ENCODE results near the gene GIMAP1.

Gene GIMAP1

DNA sequence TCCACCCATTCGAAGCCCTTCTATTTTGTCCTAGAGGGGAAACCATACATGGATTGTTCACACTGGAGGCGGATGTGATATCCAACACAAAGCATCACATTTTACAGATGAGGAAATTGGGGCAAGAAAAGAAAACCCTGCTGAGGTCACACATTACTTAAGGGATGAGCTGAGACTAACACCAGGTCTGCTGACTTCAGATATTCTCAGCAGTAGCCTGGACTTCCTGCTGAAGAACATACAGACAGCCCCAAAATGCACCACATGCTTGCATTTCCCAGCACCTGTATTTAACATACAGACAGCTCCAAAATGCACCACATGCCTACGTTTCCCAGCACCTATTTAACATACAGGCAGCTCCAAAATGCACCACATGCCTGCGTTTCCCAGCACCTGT, 32.0 kb downstream of the GIMAP1 start:
- no peak for DNase-seq (ENCODE audit: low spot score)

DNA sequence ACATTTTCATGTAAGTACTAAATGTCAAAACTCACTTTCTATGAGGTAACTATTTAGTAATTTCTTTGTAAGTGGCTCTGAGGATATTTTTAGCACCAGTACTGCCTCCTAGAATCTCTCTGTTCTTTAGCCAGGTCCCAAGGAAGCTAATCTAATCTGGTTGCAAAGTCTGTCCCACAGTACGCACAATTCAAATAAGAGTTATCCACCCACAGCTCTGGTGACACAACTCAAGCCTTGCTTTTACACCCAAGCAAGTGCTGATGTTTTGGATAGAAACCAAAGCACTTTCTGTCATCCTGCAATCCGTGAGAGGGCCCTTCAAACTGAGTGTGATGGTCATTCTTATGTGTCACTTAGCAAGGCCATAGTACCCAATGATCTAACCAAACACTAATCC, 35.3 kb downstream of the GIMAP1 start:
- DNase-seq (ENCODE audit: low spot score): no peak

DNA sequence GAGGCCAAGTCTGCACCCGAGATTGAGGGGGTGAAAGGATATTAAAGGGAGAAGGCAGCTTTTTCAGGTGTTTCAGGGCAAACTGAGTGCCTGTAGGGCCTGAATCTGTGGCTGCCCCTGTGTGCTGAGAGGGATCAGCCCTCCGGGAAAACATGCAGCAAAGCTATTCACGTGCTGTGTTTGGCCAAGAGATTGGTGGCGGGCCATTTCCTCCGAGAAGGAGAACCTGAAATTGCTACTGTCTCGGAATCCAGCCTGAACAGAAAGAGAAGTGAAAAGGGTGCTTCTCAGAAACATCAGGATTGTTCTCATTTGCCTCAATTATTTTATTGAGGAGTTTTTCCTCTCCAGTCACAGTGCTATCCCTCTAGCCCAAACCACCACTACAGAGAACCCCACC, 36.8 kb downstream of the GIMAP1 start:
- DNase-seq (ENCODE audit: low spot score): no peak

DNA sequence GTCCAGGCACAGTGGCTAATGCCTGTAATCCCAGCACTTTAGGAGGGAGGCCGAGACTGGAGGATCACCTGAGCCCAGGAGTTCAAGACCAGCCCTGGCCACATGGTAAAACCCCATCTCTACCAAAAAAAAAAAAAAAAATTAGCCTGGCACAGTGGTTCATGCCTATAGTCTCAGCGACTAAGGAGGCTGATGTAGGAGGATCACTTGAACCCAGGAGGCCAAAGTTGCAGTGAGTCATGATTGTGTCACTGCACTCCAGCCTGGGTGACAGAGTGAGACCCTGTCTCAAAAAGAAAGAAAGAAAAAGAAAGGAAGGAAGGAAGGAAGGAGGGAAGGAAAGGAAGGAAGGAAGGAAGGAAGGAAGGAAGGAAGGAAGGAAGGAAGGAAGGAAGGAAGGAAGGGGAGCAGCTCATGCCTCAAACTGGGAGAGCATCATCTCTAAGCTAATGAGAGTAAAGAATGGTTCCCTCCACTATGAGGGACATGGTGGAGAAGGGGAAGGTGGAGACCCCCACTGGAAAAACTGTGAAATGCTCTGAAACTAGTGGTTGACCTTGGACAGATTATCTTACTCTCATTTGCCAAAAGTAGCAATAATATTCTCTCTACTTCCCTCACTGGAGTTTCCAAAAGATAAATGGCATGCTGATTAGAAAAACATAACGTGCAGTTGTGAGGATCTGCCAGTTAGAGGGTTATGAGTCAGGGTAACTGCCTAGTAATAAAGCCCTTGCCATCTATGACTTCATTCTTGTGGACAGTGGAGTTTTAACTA, 37.6 kb downstream of the GIMAP1 start:
- DNase-seq (ENCODE audit: low spot score): no peak

DNA sequence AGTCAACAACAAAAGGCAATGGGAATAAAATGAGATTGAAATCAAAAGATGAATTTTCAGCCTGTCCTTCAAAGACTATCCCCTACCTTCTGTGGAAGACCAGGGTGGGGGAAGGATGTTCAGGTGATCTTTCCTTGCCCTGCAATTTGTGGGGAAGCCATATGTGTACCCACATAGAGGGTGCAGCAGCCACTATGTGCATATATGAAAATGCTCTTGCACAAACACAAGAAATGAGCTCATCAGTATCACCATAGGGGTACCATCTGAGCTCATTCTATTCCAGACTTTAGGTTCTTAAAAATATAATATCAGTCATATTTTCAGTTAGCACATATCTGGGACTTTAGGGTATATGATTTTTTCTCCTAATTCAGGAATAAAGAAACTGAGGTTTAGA, 38.5 kb downstream of the GIMAP1 start:
- no peak for DNase-seq (ENCODE audit: low spot score)

DNA sequence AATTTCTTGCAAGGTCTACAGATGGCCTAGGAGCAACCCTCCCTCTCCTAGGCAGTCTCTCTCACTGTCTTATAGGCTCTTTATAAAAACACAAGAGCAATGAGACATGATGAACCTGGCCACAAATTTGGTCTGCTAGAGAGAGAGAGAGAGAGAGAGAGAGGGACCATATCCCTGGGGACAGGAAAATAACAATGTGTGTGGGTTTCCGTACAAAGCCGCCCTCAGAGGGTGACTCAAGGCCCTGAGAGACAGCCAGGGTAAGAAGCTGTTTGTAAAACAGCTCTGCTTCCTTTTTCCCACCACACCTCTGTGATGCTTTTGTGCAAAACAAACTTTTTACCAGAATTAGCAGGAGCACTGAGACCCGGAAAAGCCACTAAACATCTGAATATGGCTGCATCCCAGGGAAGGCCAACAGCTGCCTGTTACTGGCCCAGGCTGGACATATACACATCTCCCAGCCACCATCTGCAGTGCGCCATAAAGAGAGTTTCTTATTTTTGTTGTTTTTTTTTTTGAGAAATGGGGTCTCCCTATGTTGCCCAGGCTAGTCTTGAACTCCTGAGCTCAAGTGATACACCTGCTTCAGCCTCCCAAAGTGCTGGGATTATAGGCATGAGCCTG, 39.2 kb downstream of the GIMAP1 start:
- DNase-seq (ENCODE audit: low spot score): no peak

DNA sequence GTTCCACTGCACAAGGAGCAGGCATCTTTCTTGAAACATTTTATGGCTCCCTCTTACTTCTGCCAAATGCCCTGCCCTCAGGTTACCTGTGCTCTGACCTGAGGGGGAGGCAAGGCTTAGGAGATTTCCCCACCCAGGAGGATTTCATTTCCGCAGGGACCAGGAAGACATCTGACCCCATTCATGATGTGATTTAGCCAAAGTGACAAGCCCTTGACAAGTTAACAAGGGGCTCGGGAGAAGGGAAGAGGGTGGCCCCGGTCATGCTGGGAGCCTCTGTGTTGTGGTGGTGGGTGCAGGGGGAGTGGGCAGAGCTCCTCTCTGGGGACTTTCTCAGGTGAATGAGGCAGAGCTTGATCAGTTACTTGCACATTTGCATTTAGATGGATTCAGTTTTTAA, 39.8 kb downstream of the GIMAP1 start:
- no peak for DNase-seq (ENCODE audit: low spot score)

DNA sequence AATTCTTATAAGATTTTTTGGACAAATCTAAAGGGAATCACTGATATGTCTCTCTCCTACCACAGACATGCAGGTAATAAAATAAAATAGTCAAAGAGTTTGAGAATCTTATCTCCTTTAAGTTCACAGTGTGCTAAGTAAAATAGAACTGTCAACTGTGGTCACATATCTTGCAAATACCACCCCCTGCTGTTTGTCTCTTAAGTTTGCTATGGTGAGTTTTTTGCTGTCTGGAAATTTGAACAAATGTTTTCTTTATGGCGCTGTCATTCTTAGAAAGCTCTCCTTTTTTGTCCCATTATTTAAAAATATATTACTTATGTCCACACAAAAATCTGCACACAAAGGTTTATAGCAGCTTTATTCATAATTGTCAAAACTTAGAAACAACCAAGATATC, 40.4 kb downstream of the GIMAP1 start:
- no peak for DNase-seq (ENCODE audit: low spot score)

DNA sequence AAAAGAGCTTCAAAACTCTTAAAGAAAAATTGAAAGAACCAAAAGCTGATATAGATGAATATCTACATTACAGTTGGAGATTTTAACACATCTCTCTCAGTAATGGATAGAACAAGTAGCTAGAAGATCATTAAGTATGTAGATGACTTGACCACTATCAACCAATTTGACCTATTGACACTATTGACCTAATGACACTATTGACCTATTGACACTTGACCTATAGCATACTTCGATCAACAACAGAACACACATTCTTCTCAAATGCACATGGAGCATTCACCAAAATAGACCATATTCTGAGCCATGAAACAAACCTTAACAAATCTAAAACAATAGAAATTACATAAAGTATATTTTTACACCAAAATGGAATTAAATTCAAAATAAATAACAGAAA, 43.1 kb downstream of the GIMAP1 start:
- DNase-seq (ENCODE audit: low spot score): no peak

DNA sequence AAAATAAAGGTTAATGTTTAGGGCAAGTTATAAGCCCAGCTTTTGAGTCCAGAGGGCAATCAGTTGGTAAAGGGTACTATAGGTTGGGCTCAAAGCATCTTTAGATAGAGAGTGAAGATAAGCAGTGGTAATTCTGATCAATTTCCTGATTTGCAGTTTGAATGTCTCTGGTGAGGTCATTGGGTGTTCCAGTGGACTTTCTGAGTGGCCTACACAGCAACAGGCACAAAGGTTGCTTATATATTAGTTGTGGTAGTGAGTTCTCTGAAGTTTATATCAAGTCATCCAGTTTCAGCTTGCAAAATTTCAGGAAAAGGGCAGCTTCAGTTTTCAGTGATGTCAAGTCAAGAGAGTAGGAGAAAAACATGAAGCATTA, 49.9 kb downstream of the GIMAP1 start:
- no peak for DNase-seq (ENCODE audit: low spot score)

DNA sequence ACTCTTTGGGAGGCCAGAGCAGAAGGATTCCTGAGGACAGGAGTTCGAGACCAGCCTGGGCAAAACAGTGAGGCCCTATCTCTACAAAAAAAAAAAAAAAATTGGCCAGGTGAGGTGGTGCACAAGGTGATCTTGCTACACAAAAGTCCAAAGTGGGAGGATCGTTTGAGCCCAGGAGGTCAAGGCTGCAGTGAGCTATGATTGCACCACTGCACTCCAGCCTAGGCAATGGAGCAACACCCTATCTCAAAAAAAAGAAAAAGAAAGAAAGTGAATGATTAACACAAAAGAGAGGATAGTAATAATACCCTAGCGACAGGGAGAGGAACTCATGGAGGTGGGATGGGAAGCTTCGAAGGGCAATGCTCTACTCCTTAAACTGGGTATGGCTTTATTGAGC, 53.4 kb downstream of the GIMAP1 start:
- DNase-seq (ENCODE audit: low spot score): no peak
